ENCODE data around the gene BCL2L2.
"Not testable (repeated sequence)": the region's sequence is repeated elsewhere in the genome, so short reads cannot be mapped to it uniquely, and the experiment has no call there.

Gene BCL2L2

GRCh38 chr14:23269193-23269592 lies 37.4 kb upstream of the BCL2L2 start:
- Histone ChIP-seq H3K4me1 (ENCODE audit: control insufficient read depth, low read length) (no peaks in the 10 kb centered on the region), H3K27ac (ENCODE audit: low read depth, low read length) (no peak overlapping the region), H3F3A (ENCODE audit: control insufficient read depth, insufficient read depth) (0 out of 2 replicates have a peak, but pooled peaks cover 3% of the 10 kb centered on the region), H3K4me2 (ENCODE audit: low read length) (no peak overlapping the region), H4K20me1 (ENCODE audit: control insufficient read depth, insufficient read depth, low read depth, low read length) (no peaks in the 10 kb centered on the region), H3K9me3 (ENCODE audit: control insufficient read depth, insufficient read depth, low read length) (no peaks in the 10 kb centered on the region), H3K79me2 (ENCODE audit: control insufficient read depth, low read length) (no peaks in the 10 kb centered on the region), H3K27me3 (ENCODE audit: control insufficient read depth, low read length) (no peaks in the 10 kb centered on the region), H3K4me3 (ENCODE audit: low read length) (no peak overlapping the region), H3K36me3 (ENCODE audit: control insufficient read depth, low read length) (no peaks in the 10 kb centered on the region), H3K9me2 (replicated peaks; ENCODE audit: control insufficient read depth, low read length) (no peaks in the 10 kb centered on the region)
- no peak for TF ChIP-seq CTCF (IDR thresholded peaks at IDR 0.05; ENCODE audit: low read depth, low read length, poor library complexity, severe bottlenecking)
- TF ChIP-seq EZH2phosphoT487 (IDR thresholded peaks at IDR 0.05; ENCODE audit: borderline replicate concordance, low read length): no peak

DNA sequence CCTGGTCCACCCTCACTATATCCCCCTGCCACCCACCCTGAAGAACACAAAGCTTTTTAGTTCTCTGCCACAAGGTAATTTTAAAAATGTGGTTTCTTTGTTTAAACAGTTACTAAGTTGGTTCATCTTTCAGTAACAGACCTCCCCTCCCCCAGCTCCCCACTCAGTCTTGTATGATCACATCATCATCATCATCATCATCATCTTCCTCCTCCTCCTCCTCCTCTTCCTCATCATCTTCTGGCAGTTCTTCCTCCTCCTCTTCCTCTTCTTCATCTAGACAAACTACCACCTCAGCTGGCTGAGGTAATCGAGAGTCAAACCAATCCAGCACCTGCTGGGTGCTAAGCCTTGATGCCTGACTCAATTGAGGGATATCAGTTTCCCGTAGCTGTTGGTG lies 31.2 kb upstream of the BCL2L2 start:
- Histone ChIP-seq H3K9me3 (ENCODE audit: control insufficient read depth, insufficient read depth, low read length) (no peaks in the 10 kb centered on the region), H3K36me3 (ENCODE audit: control insufficient read depth, low read length) (no peaks in the 10 kb centered on the region), H4K20me1 (ENCODE audit: control insufficient read depth, insufficient read depth, low read depth, low read length) (no peaks in the 10 kb centered on the region), H3K9me2 (replicated peaks; ENCODE audit: control insufficient read depth, low read length) (no peaks in the 10 kb centered on the region), H3K79me2 (ENCODE audit: control insufficient read depth, low read length) (no peaks in the 10 kb centered on the region), H3K4me1 (ENCODE audit: control insufficient read depth, low read length) (0 out of 2 replicates have a peak, but pooled peaks cover 3% of the 10 kb centered on the region), H3K27me3 (ENCODE audit: control insufficient read depth, low read length) (no peaks in the 10 kb centered on the region), H3K4me2 (ENCODE audit: low read length) (no peak overlapping the region), H3K27ac (ENCODE audit: low read depth, low read length) (no peak overlapping the region), H3F3A (ENCODE audit: control insufficient read depth, insufficient read depth) (0 out of 2 replicates have a peak, but pooled peaks cover 3% of the 10 kb centered on the region), H3K4me3 (ENCODE audit: low read length) (no peak overlapping the region)
- TF ChIP-seq CTCF (IDR thresholded peaks at IDR 0.05; ENCODE audit: low read depth, low read length, poor library complexity, severe bottlenecking) (no peak), EZH2phosphoT487 (IDR thresholded peaks at IDR 0.05; ENCODE audit: borderline replicate concordance, low read length) (no peak)

DNA sequence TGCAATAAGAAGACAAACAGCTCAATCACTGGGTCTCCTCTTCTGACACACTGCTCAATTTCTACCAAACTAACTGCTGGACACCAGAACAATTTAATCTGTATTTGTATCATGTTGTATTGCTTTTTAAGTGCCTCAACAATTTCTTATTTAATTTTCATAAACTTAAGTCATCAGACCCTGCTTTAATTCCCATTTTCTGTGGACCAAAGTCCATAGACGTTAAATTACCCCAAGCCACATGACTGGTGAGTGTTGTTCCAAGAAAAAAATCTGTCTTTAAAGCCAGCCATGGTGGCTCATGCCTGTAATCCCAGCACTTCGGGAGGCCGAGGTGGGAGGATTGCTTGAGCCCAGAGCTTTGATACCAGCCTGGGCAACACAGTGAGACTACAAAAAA lies 29.4 kb upstream of the BCL2L2 start:
- Histone ChIP-seq H4K20me1 (ENCODE audit: control insufficient read depth, insufficient read depth, low read depth, low read length) (no peaks in the 10 kb centered on the region), H3K27ac (ENCODE audit: low read depth, low read length) (no peak overlapping the region), H3K36me3 (ENCODE audit: control insufficient read depth, low read length) (0 out of 2 replicates have a peak, but pooled peaks cover under 1% of the 10 kb centered on the region), H3F3A (ENCODE audit: control insufficient read depth, insufficient read depth) (0 out of 2 replicates have a peak, but pooled peaks cover 3% of the 10 kb centered on the region), H3K4me2 (ENCODE audit: low read length) (no peak overlapping the region), H3K9me3 (ENCODE audit: control insufficient read depth, insufficient read depth, low read length) (no peaks in the 10 kb centered on the region), H3K9me2 (replicated peaks; ENCODE audit: control insufficient read depth, low read length) (no peaks in the 10 kb centered on the region), H3K27me3 (ENCODE audit: control insufficient read depth, low read length) (no peaks in the 10 kb centered on the region), H3K4me3 (ENCODE audit: low read length) (no peak overlapping the region), H3K79me2 (ENCODE audit: control insufficient read depth, low read length) (no peaks in the 10 kb centered on the region), H3K4me1 (ENCODE audit: control insufficient read depth, low read length) (0 out of 2 replicates have a peak, but pooled peaks cover 3% of the 10 kb centered on the region)
- TF ChIP-seq EZH2phosphoT487 (IDR thresholded peaks at IDR 0.05; ENCODE audit: borderline replicate concordance, low read length): no peak
- TF ChIP-seq CTCF (IDR thresholded peaks at IDR 0.05; ENCODE audit: low read depth, low read length, poor library complexity, severe bottlenecking): no peak

GRCh38 chr14:23277928-23278327 lies 28.7 kb upstream of the BCL2L2 start:
- H3K4me2 ChIP-seq (ENCODE audit: low read length); H3K4me3 ChIP-seq (ENCODE audit: low read length); H3F3A ChIP-seq (ENCODE audit: control insufficient read depth, insufficient read depth); H3K27me3 ChIP-seq (ENCODE audit: control insufficient read depth, low read length); H3K4me1 ChIP-seq (ENCODE audit: control insufficient read depth, low read length); H3K9me2 ChIP-seq (replicated peaks; ENCODE audit: control insufficient read depth, low read length); H3K36me3 ChIP-seq (ENCODE audit: control insufficient read depth, low read length); H3K27ac ChIP-seq (ENCODE audit: low read depth, low read length); H3K79me2 ChIP-seq (ENCODE audit: control insufficient read depth, low read length); H3K9me3 ChIP-seq (ENCODE audit: control insufficient read depth, insufficient read depth, low read length); H4K20me1 ChIP-seq (ENCODE audit: control insufficient read depth, insufficient read depth, low read depth, low read length): not testable (repeated sequence)
